Upper lobe of right lung (tissue), 1 donor: ENCODE data around the gene KIAA0930. TPM values are rescaled to one million over a fixed set of nuclear protein-coding genes. Genes with fewer than 3 reads are reported as not detected.

Experiments
- ATAC-seq: fragments of 200-7000 bp; cut with Tn5 transposase; one replicate; pipeline ENCODE4 v1.9.1; 2020; ENCODE audit warnings: mild to moderate bottlenecking, moderate library complexity
- DNase-seq: peaks from one replicate; pipeline ENCODE4 v3.0.0-alpha.2; 2020
- H3K27ac ChIP-seq: fragments of 200-600 bp; one replicate; pipeline ENCODE4 v1.8.0; 2022
- H3K27me3 ChIP-seq: fragments of 200-600 bp; one replicate; pipeline ENCODE4 v1.8.0; 2022; ENCODE audit warnings: mild to moderate bottlenecking
- H3K36me3 ChIP-seq: fragments of 200-600 bp; one replicate; pipeline ENCODE4 v1.8.0; 2022
- H3K4me1 ChIP-seq: fragments of 200-600 bp; one replicate; pipeline ENCODE4 v1.8.0; 2022
- H3K4me3 ChIP-seq: fragments of 200-600 bp; one replicate; pipeline ENCODE4 v1.8.0; 2022; ENCODE audit warnings: mild to moderate bottlenecking
- H3K9me3 ChIP-seq: fragments of 200-600 bp; one replicate; pipeline ENCODE4 v1.8.0; 2022
- intact Hi-C: fragments of 100-400 bp; cut with DNase I; formaldehyde crosslinking; loops from one replicate; pipeline ENCODE4 v1.11.0; 2022
- total RNA-seq: library from RNA; stranded (reverse); fragmentation: NEBNext Ultra II Directional; extraction: Animal tissue kit (Norgen Biotek cat#: 25700); gene quantifications from one replicate; pipeline ENCODE4 v1.2.1, GENCODE V29; 2021
- TF ChIP-seq, protein P1 (sequence below): fragments of 200-600 bp; IDR thresholded peaks from one replicate; pipeline ENCODE4 v1.8.0; 2022; ENCODE audit warnings: antibody characterized with exemption
- donor health status: DM: no; HTN: yes; CAD: no; lungs with severe emphysema.

KIAA0930 gene
- total RNA-seq, 1 donor from 2014 or later: 79.5 TPM

DNA sequence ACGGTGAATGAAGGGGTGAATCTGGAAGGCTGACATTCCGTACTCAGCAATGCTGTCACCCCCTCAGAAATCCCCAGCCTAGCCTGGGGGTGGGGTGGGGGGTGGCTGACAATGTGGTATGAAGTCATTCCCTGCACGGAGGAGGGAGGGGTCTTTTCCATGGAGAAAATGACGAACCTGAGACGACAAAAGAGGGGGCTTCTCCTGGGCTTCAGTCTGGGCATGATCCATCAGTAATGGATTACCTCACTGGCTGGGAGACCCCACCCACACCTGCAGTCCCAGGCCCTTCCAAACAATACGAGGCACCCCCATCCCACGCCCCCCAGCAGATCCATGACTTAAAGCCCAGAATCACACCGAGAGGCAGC is 1.0 kb downstream of the KIAA0930 start:
- Histone ChIP-seq H3K4me1 (peaks cover 17% of the 10 kb centered on the region), H3K4me3 (peak overlapping the region; percentile 68), H3K27me3 (no peaks in the 10 kb centered on the region), H3K27ac (no peak overlapping the region), H3K9me3 (no peaks in the 10 kb centered on the region), H3K36me3 (no peaks in the 10 kb centered on the region)
- TF ChIP-seq, protein P1, sequence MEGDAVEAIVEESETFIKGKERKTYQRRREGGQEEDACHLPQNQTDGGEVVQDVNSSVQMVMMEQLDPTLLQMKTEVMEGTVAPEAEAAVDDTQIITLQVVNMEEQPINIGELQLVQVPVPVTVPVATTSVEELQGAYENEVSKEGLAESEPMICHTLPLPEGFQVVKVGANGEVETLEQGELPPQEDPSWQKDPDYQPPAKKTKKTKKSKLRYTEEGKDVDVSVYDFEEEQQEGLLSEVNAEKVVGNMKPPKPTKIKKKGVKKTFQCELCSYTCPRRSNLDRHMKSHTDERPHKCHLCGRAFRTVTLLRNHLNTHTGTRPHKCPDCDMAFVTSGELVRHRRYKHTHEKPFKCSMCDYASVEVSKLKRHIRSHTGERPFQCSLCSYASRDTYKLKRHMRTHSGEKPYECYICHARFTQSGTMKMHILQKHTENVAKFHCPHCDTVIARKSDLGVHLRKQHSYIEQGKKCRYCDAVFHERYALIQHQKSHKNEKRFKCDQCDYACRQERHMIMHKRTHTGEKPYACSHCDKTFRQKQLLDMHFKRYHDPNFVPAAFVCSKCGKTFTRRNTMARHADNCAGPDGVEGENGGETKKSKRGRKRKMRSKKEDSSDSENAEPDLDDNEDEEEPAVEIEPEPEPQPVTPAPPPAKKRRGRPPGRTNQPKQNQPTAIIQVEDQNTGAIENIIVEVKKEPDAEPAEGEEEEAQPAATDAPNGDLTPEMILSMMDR: no peak
- intact Hi-C loops: no loop called here
- DNase-seq: no peak
- ATAC-seq: no peak

DNA sequence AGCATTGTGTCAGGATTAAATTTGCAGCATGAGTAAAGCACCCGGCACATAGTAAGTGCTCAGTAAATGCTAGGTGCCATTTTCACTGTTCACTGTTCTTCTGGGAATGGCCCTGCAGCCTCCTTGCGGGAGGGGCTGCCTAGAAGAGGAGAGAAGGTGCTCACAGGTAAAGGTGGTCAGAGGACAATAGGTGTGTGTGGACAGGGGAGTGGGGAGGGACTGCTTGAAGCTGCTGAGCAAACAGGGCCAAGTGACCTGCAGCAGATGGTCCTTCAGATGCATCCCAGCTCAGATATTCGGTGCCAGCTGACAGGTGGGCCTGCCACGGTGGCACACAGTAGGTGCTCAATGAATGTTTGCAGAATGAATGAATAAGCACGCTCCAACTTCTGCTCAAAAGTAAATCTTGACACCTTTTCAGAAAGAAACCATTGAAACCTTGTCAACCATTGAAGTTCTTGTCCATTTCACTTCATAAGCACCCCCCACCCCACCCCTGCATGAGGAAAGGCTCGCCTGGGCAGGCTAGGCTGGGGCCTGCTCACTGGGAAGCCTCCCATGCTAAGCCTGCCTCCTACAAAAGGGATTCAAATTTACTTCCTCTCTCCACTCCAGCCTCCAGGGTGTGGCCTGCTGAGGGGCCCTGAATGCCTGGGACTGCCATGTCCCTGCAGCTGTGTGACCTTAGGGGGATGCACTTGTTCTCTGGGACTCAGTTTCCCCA is 1.6 kb downstream of the KIAA0930 start:
- TF ChIP-seq, protein P1: no peak
- peak; percentile 45 for ATAC-seq
- no peaks in the 10 kb centered on the region for H3K36me3 ChIP-seq
- intact Hi-C loops: no loop called here
- no peak for DNase-seq
- H3K9me3 ChIP-seq: no peaks in the 10 kb centered on the region
- no peaks in the 10 kb centered on the region for H3K27me3 ChIP-seq
- H3K4me1 ChIP-seq: peaks cover 17% of the 10 kb centered on the region
- peak overlapping the region; percentile 68 for H3K4me3 ChIP-seq
- H3K27ac ChIP-seq: no peak overlapping the region

DNA sequence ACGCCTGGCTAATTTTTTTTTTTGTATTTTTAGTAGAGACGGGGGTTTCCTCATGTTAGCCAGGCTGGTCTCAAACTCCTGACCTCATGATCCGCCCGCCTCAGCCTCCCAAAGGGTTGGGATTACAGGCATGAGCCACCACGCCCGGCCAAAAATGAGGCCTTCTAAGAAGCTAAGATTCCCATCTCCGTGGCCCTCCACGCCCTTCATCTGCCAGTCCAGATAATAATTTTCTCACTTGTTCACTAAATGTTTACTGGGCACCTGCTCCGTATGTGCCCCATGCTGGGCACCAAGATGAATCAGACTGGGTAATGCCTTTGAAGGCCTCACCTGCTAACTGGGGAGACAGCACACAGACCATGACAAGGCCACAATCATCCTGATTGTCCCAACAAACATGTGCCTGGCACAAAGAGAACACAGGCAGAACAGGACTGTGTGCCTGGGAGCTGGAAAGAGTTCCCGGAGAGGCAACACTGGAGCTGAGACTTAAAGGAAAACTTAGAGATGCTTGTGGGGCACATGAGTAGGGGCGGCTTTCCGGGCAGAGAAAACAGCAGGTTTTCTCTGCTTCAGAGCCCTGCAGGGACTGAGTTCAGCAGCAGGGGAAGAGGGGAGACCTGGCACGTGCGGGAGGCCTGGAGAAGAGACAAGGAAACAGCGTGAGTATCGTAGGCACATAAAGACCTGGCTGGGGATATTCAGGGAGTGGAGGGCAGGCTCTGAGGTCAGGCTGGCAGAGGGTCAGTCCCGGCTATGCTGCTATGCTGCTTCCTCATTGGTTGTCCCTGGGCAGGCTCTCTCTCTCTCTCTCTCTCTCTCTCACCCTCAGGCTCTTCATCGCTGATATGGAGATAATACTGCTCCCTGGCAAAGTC is 2.4 kb downstream of the KIAA0930 start:
- Histone ChIP-seq H3K4me1 (peaks cover 17% of the 10 kb centered on the region), H3K9me3 (no peaks in the 10 kb centered on the region), H3K27ac (no peak overlapping the region), H3K36me3 (no peaks in the 10 kb centered on the region), H3K27me3 (no peaks in the 10 kb centered on the region), H3K4me3 (no peak overlapping the region)
- ATAC-seq: no peak
- intact Hi-C loops: no loop called here
- no peak for DNase-seq
- TF ChIP-seq, protein P1: no peak

DNA sequence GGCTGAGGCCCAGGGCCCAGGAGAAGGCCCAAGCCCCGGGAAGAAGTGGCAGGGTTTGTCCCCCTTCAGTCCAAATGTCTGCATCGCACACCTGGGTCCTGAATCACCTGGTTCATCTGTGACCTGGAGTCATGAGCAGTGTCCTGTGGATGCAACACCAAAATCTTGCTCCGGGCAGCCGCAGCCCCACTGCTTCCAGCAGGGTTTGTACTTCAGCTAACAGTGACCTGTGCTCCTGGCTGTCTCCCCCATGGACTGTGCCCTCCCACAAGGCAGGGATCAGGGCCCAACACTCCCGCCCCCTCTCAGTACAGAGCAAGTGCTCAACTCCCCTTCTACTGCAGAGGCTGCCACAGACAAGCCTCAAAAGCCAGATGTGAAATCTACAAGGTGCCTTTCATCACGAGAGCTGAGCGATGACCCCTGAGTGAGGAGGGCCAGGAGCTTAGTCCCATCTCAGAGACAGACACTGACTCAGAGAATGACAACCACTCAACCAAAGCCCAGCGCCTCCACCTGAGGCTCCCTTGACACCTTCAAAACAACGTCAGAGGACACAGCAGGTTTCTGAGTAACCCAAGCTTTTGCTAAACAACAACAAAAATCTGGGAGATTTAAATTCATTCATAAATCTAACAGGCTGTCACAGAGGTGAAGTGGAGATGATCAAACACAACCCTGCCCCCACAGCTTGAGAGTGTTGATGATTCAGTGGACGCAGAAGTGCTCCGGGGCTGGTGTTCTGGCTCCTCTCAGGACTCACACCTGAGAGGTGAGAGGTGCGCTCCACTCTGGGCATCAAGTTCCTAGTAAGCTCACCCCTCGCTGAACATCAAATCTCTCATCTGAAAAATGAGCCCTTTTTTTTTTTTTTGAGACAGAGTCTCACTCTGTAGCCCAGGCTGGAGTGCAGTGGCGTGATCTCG is 3.4 kb downstream of the KIAA0930 start:
- Histone ChIP-seq H3K4me1 (peaks cover 17% of the 10 kb centered on the region), H3K9me3 (no peaks in the 10 kb centered on the region), H3K36me3 (no peaks in the 10 kb centered on the region), H3K4me3 (no peak overlapping the region), H3K27ac (no peak overlapping the region), H3K27me3 (no peaks in the 10 kb centered on the region)
- ATAC-seq (no peak), DNase-seq (no peak)
- intact Hi-C loops: no loop called here
- TF ChIP-seq, protein P1: no peak

- intact Hi-C loops: no loop called here
- ATAC-seq (no peak), DNase-seq (no peak)
- Histone ChIP-seq H3K27ac (no peak overlapping the region), H3K36me3 (no peaks in the 10 kb centered on the region), H3K4me3 (no peak overlapping the region), H3K27me3 (no peaks in the 10 kb centered on the region), H3K4me1 (peaks cover 12% of the 10 kb centered on the region), H3K9me3 (no peaks in the 10 kb centered on the region)
- TF ChIP-seq, protein P1: no peak
Measured at GRCh38 chr22:45235851-45236342, 4.8 kb downstream of the KIAA0930 start.
